ENCODE measurements around the gene TTC22. TPM values are rescaled to one million over a fixed set of nuclear protein-coding genes. Genes with fewer than 3 reads are reported as not detected.

The TTC22 gene
- not detected in 2 replicates for total RNA-seq (2014; rRNA removed; shearing (Covaris generic))

- DNase-seq (ENCODE audit: low spot score): no peak
Observed at GRCh38 chr1:54800899-54801759, at the start of gene TTC22. TTC22 (minus strand) TSS chr1:54801323; CDS start chr1:54801163, 160 bp downstream.

- peak; percentile 70 for DNase-seq (ENCODE audit: low spot score)
Observed at GRCh38 chr1:54850737-54851136, 49.6 kb upstream of the TTC22 start.

- peak; percentile 36 for DNase-seq (ENCODE audit: low spot score)
Observed at GRCh38 chr1:54850069-54850730, 49.1 kb upstream of the TTC22 start.

- DNase-seq (ENCODE audit: low spot score): no peak
Observed at GRCh38 chr1:54849219-54850068, 48.3 kb upstream of the TTC22 start.

GRCh38 chr1:54848134-54848948 lies 47.2 kb upstream of the TTC22 start:
- no peak for DNase-seq (ENCODE audit: low spot score)

GRCh38 chr1:54846716-54847284 lies 45.7 kb upstream of the TTC22 start:
- DNase-seq (ENCODE audit: low spot score): no peak

- DNase-seq (ENCODE audit: low spot score): no peak
Observed at GRCh38 chr1:54846301-54846700, 45.2 kb upstream of the TTC22 start.

GRCh38 chr1:54845772-54846171 lies 44.6 kb upstream of the TTC22 start:
- DNase-seq (ENCODE audit: low spot score): no peak

- DNase-seq (ENCODE audit: low spot score): no peak
Observed at GRCh38 chr1:54844564-54844963, 43.4 kb upstream of the TTC22 start.

GRCh38 chr1:54843449-54843848 lies 42.3 kb upstream of the TTC22 start:
- no peak for DNase-seq (ENCODE audit: low spot score)

GRCh38 chr1:54842963-54843362 lies 41.8 kb upstream of the TTC22 start:
- DNase-seq (ENCODE audit: low spot score): no peak

- no peak for DNase-seq (ENCODE audit: low spot score)
Observed at GRCh38 chr1:54842206-54842915, 41.2 kb upstream of the TTC22 start.

- DNase-seq (ENCODE audit: low spot score): no peak
Observed at GRCh38 chr1:54839824-54840223, 38.7 kb upstream of the TTC22 start.

- DNase-seq (ENCODE audit: low spot score): no peak
Observed at GRCh38 chr1:54838565-54839180, 37.5 kb upstream of the TTC22 start.

GRCh38 chr1:54837002-54837853 lies 36.1 kb upstream of the TTC22 start:
- no peak for DNase-seq (ENCODE audit: low spot score)

- no peak for DNase-seq (ENCODE audit: low spot score)
Observed at GRCh38 chr1:54836594-54836993, 35.5 kb upstream of the TTC22 start.

- DNase-seq (ENCODE audit: low spot score): no peak
Observed at GRCh38 chr1:54835970-54836369, 34.8 kb upstream of the TTC22 start.

- DNase-seq (ENCODE audit: low spot score): no peak
Observed at GRCh38 chr1:54835131-54835898, 34.2 kb upstream of the TTC22 start.

Data from A172 (cell line).